ENCODE measurements around the gene FCF1. TPM values are rescaled to one million over a fixed set of nuclear protein-coding genes. Genes with fewer than 3 reads are reported as not detected.
"Not testable (repeated sequence)": the region's sequence is repeated elsewhere in the genome, so short reads cannot be mapped to it uniquely, and the experiment has no call there.

FCF1 gene
- total RNA-seq, 1 donor from 2014 or later, result 38.9 TPM

GRCh38 chr14:74756326-74756725 is 43.4 kb downstream of the FCF1 start:
- DNase-seq, result no peak
- ATAC-seq, result no peak
- intact Hi-C loops (cut with micrococcal nuclease), result no loop called here

GRCh38 chr14:74758505-74758904 is 45.6 kb downstream of the FCF1 start:
- ATAC-seq; intact Hi-C loops (cut with micrococcal nuclease); DNase-seq: not testable (repeated sequence)

GRCh38 chr14:74762917-74763802 is 50.2 kb downstream of the FCF1 start, which contains the start of gene YLPM1:
Gene YLPM1, plus strand, starts transcription at chr14:74763316. Its CDS starts 174 bp downstream, at chr14:74763490.
- intact Hi-C loops (cut with micrococcal nuclease), result no loop called here

GRCh38 chr14:74763803-74764531 is 51.0 kb downstream of the FCF1 start:
- ATAC-seq (no peak), DNase-seq (no peak)
- intact Hi-C loops (cut with micrococcal nuclease), result no loop called here

More at GRCh38 chr14:74762917-74763802, 50.2 kb downstream of the FCF1 start, which contains the start of gene YLPM1:
- peak; percentile 99 for ATAC-seq
- DNase-seq, result peak; percentile 95

- ATAC-seq (no peak), DNase-seq (no peak)
- intact Hi-C loops (cut with micrococcal nuclease), result no loop called here
Measured at GRCh38 chr14:74765721-74766120, 52.8 kb downstream of the FCF1 start.

GRCh38 chr14:74771399-74771798 is 58.5 kb downstream of the FCF1 start:
- intact Hi-C loops (cut with micrococcal nuclease), result no loop called here
- no peak for ATAC-seq
- DNase-seq, result no peak

- intact Hi-C loops (cut with micrococcal nuclease), result no loop called here
- ATAC-seq (peak; percentile 88), DNase-seq (no peak)
Measured at GRCh38 chr14:74784634-74785033, 71.7 kb downstream of the FCF1 start.

- no peak for ATAC-seq
- intact Hi-C loops (cut with micrococcal nuclease), result no loop called here
Measured at GRCh38 chr14:74785056-74785613, 72.2 kb downstream of the FCF1 start.

GRCh38 chr14:74786796-74787315 is 73.9 kb downstream of the FCF1 start:
- intact Hi-C loops (cut with micrococcal nuclease), result no loop called here
- no peak for ATAC-seq
- no peak for DNase-seq

More at GRCh38 chr14:74785056-74785613, 72.2 kb downstream of the FCF1 start:
- no peak for DNase-seq

Other genes with a start within 250 kb of the FCF1 start
- 105 TPM for gene NPC2, start 219.8 kb upstream of the FCF1 start, total RNA-seq
- gene ISCA2, start 219.4 kb upstream of the FCF1 start, total RNA-seq, result 37.5 TPM
- 16.0 TPM for gene LTBP2, start 100.9 kb upstream of the FCF1 start, total RNA-seq
- 28.1 TPM for gene AREL1, start 64 bp upstream of the FCF1 start, total RNA-seq
- 26.4 TPM for gene YLPM1, start 50.2 kb downstream of the FCF1 start, total RNA-seq
- not detected for gene PROX2, start 163.0 kb downstream of the FCF1 start, total RNA-seq
- 241 TPM for gene DLST, start 168.8 kb downstream of the FCF1 start, total RNA-seq
- gene RPS6KL1, start 210.1 kb downstream of the FCF1 start, total RNA-seq, result 18.6 TPM
- 4.9 TPM for gene PGF, start 242.5 kb downstream of the FCF1 start, total RNA-seq